Activated T-cell treated with anti-CD3 and anti-CD28 coated beads, Interleukin-2, amount 50 U/mL, for 24 hours (primary cell): ENCODE measurements around the gene ASB14.
"Not testable (repeated sequence)": the region's sequence is repeated elsewhere in the genome, so short reads cannot be mapped to it uniquely, and the experiment has no call there.

ENCODE experiments used
- DNase-seq: peaks from one replicate; pipeline ENCODE4 v3.0.0-alpha.2; 2020
- H3K27ac Mint-ChIP-seq: 2 replicates; pipeline ENCODE4 v1.8.0; 2020; ENCODE audit warnings: mild to moderate bottlenecking, mixed read lengths
- H3K27me3 Mint-ChIP-seq: 2 replicates; pipeline ENCODE4 v1.8.0; 2020; ENCODE audit warnings: mixed read lengths
- H3K36me3 Mint-ChIP-seq: 2 replicates; pipeline ENCODE4 v1.8.0; 2020; ENCODE audit warnings: low read depth, mixed read lengths
- H3K4me1 Mint-ChIP-seq: 2 replicates; pipeline ENCODE4 v1.8.0; 2020; ENCODE audit warnings: low read depth, mixed read lengths
- H3K4me3 Mint-ChIP-seq: 2 replicates; pipeline ENCODE4 v1.8.0; 2020; ENCODE audit warnings: mild to moderate bottlenecking, moderate library complexity, mixed read lengths
- H3K9me3 Mint-ChIP-seq: 2 replicates; pipeline ENCODE4 v1.8.0; 2020; ENCODE audit warnings: mixed read lengths

Gene ASB14

DNA sequence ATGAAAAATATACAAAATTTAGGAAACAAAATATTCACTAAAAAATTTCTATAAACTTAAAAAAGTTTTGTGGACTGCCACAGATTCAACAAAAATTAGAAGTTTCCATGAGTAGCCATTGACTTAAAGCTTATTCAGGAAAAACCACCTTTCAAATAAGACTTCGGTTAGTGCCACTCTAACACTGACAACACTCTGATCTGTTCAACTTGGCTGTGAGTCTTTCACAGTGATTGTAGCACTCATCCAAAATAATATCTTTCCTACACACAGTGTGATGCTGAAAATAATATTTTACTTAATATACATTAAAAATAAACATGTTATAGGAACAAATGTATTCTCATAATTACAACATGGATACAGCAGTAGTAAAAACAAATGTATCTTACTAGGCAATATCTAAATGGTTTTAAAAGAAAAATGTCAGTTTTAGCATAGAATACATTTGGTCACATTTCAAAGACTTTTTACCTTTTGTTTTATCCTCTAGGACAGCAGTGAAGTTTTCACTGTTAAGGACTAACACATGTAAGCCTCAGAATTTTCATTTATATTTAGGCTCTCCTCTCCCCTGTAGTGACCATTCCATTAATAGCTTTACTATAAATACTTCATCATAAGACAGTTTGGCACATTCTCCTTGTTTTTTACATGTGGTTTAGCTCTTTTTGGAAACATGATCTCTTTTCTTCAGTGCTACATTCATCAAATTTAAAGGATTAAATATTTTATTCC is at the start of gene ASB14:
Gene ASB14 (minus strand): TSS at position 527 of the 738 bp plus-strand sequence. CDS start 652 bp downstream, outside the sequence.
- H3K4me3 Mint-ChIP-seq = no peak within 1 kb of the TSS
- H3K9me3 Mint-ChIP-seq = no peaks in the 10 kb centered on the region
- H3K36me3 Mint-ChIP-seq = no peaks in the 10 kb centered on the region
- no peak for DNase-seq
- no peaks in the 10 kb centered on the region for H3K4me1 Mint-ChIP-seq
- H3K27me3 Mint-ChIP-seq = peaks cover 24% of the 10 kb centered on the region
- no peak within 1 kb of the TSS for H3K27ac Mint-ChIP-seq

DNA sequence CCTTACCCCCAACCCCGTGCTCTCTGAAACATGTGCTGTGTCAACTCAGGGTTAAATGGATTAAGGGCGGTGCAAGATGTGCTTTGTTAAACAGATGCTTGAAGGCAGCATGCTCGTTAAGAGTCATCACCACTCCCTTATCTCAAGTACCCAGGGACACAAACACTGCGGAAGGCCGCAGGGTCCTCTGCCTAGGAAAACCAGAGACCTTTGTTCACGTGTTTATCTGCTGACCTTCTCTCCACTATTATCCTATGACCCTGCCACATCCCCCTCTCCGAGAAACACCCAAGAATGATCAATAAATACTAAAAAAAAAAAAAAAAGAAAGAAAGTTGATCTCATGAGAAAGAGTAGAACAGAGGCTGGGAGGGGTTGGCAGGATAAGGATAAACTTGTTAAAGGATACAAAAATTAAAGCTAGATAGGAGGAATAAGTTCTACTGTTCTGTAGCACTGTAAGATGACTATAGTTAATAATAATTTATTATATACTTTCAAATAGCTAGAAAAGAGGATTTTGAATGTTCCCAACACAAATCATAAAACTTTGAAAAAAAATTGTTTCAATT is 46.7 kb upstream of the ASB14 start:
- H3K27ac Mint-ChIP-seq, H3K27me3 Mint-ChIP-seq, H3K4me1 Mint-ChIP-seq, H3K9me3 Mint-ChIP-seq, H3K36me3 Mint-ChIP-seq, DNase-seq, H3K4me3 Mint-ChIP-seq: not testable (repeated sequence)

DNA sequence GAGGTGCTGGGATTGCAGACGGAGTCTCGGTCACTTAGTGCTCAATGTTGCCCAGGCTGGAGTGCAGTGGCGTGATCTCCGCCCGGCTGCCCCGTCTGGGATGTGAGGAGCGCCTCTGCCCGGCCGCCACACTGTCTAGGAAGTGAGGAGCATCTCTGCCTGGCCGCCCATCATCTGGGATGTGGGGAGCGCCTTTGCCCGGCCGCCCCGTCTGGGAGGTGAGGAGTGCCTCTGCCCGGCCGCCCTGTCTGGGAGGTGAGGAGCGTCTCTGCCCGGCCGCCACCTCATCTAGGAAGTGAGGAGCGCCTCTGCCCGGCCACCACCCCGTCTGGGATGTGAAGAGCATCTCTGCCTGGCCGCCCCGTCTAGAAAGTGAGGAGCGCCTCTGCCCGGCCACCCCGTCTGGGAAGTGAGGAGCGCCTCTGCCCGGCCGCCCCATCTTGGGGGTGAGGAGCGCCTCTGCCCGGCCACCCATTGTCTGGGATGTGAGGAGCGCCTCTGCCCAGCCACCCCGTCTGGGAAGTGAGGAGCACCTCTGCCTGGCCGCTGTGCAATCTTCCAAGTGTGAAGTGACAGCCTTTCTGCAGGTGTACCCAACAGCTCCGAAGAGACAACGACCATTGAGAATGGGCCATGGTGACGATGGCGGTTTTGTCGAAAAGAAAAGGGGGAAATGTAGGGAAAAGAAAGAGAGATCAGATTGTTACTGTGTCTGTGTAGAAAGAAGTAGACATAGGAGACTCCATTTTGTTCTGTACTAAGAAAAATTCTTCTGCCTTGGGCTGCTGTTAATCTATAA is 46.0 kb upstream of the ASB14 start:
- H3K9me3 Mint-ChIP-seq, H3K27ac Mint-ChIP-seq, H3K4me1 Mint-ChIP-seq, H3K4me3 Mint-ChIP-seq, H3K36me3 Mint-ChIP-seq, H3K27me3 Mint-ChIP-seq, DNase-seq: not testable (repeated sequence)

DNA sequence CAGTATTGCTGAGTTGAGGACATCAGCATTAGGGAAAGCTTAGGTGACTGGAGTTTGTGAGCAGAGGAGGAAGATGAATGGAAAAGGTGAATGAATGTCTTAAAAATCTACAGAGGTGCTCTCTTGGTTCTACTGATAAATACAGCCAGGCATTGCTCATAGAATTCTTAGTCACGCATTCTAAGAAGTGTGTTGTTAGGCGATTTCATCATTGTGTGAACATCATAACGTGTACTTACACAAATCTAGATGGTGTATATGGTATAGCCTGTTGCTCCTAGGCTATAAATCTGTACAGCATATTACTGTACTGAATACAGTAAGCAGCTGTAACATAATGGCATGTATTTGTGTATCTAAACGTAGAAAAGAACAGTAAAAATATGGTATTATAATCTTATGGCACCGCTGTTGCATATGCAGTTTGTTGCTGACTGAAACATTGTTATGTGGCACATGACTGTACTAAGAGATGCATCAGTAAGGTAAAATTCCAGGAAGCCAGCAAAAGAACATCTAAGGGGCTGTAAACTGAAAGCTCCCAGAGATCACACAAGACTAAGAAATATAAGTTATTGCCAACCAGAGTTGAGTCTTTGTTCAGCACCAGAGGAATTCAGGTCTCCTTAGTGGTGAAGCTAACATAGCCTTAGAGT is 42.9 kb upstream of the ASB14 start:
- no peaks in the 10 kb centered on the region for H3K9me3 Mint-ChIP-seq
- no peak for DNase-seq
- no peak overlapping the region for H3K27ac Mint-ChIP-seq
- H3K4me3 Mint-ChIP-seq = no peak overlapping the region
- H3K4me1 Mint-ChIP-seq = no peaks in the 10 kb centered on the region
- peaks cover 12% of the 10 kb centered on the region for H3K27me3 Mint-ChIP-seq
- H3K36me3 Mint-ChIP-seq = no peaks in the 10 kb centered on the region

GRCh38 chr3:57331078-57331610 is 38.7 kb upstream of the ASB14 start:
- Mint-ChIP-seq H3K27ac (no peak overlapping the region), H3K4me3 (no peak overlapping the region)

DNA sequence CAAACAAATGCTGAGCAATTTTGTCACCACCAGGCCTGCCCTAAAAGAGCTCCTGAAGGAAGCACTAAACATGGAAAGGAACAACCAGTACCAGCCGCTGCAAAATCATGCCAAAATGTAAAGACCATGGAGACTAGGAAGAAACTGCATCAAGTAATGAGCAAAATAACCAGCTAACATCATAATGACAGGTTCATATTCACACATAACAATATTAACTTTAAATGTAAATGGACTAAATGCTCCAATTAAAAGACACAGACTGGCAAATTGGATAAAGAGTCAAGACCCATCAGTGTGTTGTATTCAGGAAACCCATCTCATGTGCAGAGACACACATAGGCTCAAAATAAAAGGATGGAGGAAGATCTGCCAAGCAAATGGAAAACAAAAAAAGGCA is 34.0 kb upstream of the ASB14 start:
- H3K9me3 Mint-ChIP-seq, DNase-seq, H3K4me1 Mint-ChIP-seq, H3K4me3 Mint-ChIP-seq, H3K27ac Mint-ChIP-seq, H3K36me3 Mint-ChIP-seq: not testable (repeated sequence)
- peaks cover 16% of the 10 kb centered on the region for H3K27me3 Mint-ChIP-seq

More at GRCh38 chr3:57331078-57331610, 38.7 kb upstream of the ASB14 start:
- Mint-ChIP-seq H3K27me3 (peaks cover 8% of the 10 kb centered on the region), H3K4me1 (no peaks in the 10 kb centered on the region), H3K9me3 (no peaks in the 10 kb centered on the region), H3K36me3 (no peaks in the 10 kb centered on the region)
- DNase-seq = no peak

DNA sequence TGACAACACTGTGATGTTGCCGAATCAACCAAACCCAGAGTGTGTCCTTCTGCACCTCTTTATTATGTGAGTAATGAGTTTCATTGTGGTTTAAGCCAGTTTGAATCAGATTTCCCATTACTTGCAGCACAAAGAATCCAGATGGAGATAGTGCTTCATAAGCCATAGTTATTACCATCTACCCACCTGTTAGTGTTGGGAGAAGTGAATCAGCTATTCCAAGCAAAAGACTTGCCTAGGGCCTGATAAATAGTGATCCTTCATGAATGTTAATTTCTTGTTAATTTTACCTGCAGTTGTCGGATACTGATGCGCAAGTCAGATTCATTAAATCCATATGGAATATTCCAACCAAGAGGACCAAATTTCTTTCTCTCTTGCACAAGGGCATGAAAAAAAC is 21.7 kb upstream of the ASB14 start:
- Mint-ChIP-seq H3K4me3 (no peak overlapping the region), H3K27me3 (peaks cover 24% of the 10 kb centered on the region), H3K36me3 (no peaks in the 10 kb centered on the region), H3K9me3 (no peaks in the 10 kb centered on the region), H3K27ac (no peak overlapping the region), H3K4me1 (no peaks in the 10 kb centered on the region)
- no peak for DNase-seq

- Mint-ChIP-seq H3K27me3 (peaks cover 9% of the 10 kb centered on the region), H3K36me3 (no peaks in the 10 kb centered on the region), H3K4me1 (no peaks in the 10 kb centered on the region), H3K27ac (no peak overlapping the region), H3K4me3 (no peak overlapping the region), H3K9me3 (no peaks in the 10 kb centered on the region)
- no peak for DNase-seq
Observed at GRCh38 chr3:57309769-57310360, 17.4 kb upstream of the ASB14 start.

- not testable (repeated sequence) for DNase-seq, H3K4me1 Mint-ChIP-seq, H3K4me3 Mint-ChIP-seq, H3K9me3 Mint-ChIP-seq, H3K36me3 Mint-ChIP-seq, H3K27ac Mint-ChIP-seq
- H3K27me3 Mint-ChIP-seq = peaks cover 28% of the 10 kb centered on the region
Observed at GRCh38 chr3:57303520-57303919, 11.0 kb upstream of the ASB14 start.

DNA sequence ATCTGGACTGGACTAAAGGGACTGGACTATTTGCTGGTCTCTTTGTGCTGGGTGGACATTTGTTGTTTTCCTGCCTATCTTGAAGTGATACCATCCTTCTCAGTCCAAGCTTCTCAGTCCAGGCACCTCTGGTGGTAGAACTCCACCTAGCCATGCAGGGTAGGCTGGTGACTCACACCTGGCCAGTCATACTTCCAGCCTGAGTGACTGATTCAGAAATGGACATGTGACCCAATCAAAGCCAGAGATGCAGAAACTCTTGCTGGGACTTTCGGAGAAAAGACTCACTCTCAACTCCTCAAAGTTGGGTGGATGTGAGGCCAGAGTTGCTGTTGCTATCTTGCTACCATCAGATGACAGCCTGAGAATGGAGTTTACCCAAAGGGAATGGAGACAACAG is 5.6 kb upstream of the ASB14 start:
- H3K36me3 Mint-ChIP-seq = no peaks in the 10 kb centered on the region
- no peak for DNase-seq
- no peaks in the 10 kb centered on the region for H3K9me3 Mint-ChIP-seq
- no peaks in the 10 kb centered on the region for H3K4me1 Mint-ChIP-seq
- H3K4me3 Mint-ChIP-seq = no peak overlapping the region
- peaks cover 19% of the 10 kb centered on the region for H3K27me3 Mint-ChIP-seq
- no peak overlapping the region for H3K27ac Mint-ChIP-seq

DNA sequence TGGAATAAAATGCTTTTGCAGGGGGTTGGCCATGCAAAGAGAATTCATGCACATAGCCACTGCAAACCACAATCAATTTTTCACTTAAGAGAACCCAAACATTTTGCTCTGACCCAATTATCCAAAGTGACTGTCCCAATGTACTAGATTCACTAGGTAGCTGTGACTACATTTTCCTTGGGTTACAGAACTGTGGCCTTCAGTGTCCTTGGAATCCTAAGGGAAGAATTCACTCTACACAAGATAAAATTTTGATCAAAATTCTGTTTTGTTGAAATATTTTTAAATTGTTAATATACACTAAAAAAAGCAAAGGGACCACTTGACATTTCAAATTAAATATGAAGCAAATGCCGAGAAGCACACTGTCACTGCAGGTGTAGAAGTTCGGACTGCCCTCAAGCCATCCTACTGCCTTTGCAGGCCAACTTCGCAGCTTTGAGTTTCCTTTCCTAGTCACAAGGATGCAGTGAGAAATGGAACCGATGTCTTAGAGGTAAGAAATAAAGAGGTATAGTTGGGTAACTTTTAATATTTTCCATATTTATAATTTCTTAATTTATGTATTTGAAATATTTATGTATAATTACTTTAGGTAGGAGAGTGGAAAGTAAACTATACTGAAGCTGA is 527 bp upstream of the ASB14 start:
- no peaks in the 10 kb centered on the region for H3K36me3 Mint-ChIP-seq
- no peak for DNase-seq
- H3K9me3 Mint-ChIP-seq = no peaks in the 10 kb centered on the region
- no peaks in the 10 kb centered on the region for H3K4me1 Mint-ChIP-seq
- H3K27ac Mint-ChIP-seq = no peak overlapping the region
- H3K27me3 Mint-ChIP-seq = peaks cover 24% of the 10 kb centered on the region
- H3K4me3 Mint-ChIP-seq = no peak overlapping the region

- no peaks in the 10 kb centered on the region for H3K36me3 Mint-ChIP-seq
- H3K4me3 Mint-ChIP-seq = no peak overlapping the region
- H3K27ac Mint-ChIP-seq = no peak overlapping the region
- H3K27me3 Mint-ChIP-seq = peaks cover 18% of the 10 kb centered on the region
- no peak for DNase-seq
- H3K9me3 Mint-ChIP-seq = no peaks in the 10 kb centered on the region
- no peaks in the 10 kb centered on the region for H3K4me1 Mint-ChIP-seq
Observed at GRCh38 chr3:57288403-57288802, 4.1 kb downstream of the ASB14 start.

DNA sequence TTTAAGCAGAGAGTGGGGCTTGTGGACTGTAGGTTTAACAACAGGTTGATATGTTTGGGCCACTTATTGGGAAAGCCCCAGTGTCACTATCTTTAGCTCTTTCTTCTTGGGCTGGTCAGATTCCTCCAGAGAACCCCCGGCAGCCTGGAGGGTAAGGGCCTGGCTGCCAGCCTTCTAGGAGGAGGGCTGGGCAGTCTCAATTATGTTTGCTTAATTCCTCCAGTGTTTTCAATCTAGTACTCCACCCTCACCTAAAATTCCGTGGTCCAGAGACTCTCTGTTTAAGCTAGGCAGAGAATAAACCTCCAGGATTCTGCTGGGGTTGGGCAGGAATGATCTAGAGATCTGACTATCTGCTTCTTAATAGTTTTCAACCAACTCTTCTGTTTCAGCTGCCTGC is 5.3 kb downstream of the ASB14 start:
- Mint-ChIP-seq H3K27me3 (peaks cover 18% of the 10 kb centered on the region), H3K27ac (no peak overlapping the region), H3K4me1 (no peaks in the 10 kb centered on the region), H3K4me3 (no peak overlapping the region), H3K9me3 (no peaks in the 10 kb centered on the region), H3K36me3 (no peaks in the 10 kb centered on the region)
- DNase-seq = no peak

DNA sequence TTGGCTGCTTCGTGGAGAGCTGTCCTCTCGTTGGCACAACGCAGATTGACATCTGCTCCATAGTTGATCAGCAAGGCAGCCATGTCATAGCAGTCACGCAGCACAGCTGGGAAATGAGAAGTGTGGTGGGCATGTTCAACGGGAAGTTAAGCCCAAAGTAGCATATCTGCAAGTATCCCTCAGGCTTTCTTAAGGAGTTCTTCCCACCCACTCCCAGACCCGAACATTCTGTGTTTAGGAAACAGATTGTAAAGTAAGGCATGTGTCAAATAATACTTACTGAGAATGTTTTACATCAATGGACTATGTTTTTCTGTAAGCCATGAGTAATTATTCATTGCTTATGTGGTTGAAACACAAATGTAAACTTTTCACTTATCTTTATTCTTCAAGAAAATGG is 9.2 kb downstream of the ASB14 start:
- no peak for DNase-seq
- H3K27me3 Mint-ChIP-seq = no peaks in the 10 kb centered on the region

More for the DNA sequence above, 9.2 kb downstream of the ASB14 start:
- H3K4me1 Mint-ChIP-seq = no peaks in the 10 kb centered on the region
- H3K27ac Mint-ChIP-seq = no peak overlapping the region
- H3K9me3 Mint-ChIP-seq = peaks cover 3% of the 10 kb centered on the region
- H3K36me3 Mint-ChIP-seq = peaks cover 5% of the 10 kb centered on the region
- H3K4me3 Mint-ChIP-seq = no peak overlapping the region
